CD8-positive, alpha-beta memory T cell (primary cell): ENCODE measurements around the gene DNM3. TPM values are rescaled to one million over a fixed set of nuclear protein-coding genes. Genes with fewer than 3 reads are reported as not detected.

Experiments
- CTCF ChIA-PET: fragments of 350-600 bp; sonication (Branson Sonifier 250); formaldehyde crosslinking; loops from one replicate; lab custom pipeline; 2021; ENCODE audit warnings: antibody characterized with exemption; lab: Charles Lee
- POLR2A ChIA-PET: fragments of 350-600 bp; sonication (Branson Sonifier 250); formaldehyde crosslinking; loops from one replicate; lab custom pipeline; 2021; ENCODE audit warnings: antibody characterized with exemption; lab: Charles Lee
- DNase-seq, 5 donors: peaks; one replicate each; pipeline versions ENCODE4 v3.0.0 to v3.0.0-alpha.2; 2020 to 2022; ENCODE audit warnings: mixed read lengths in 1 of 5
- H3K27ac ChIP-seq: one replicate; pipeline ENCODE4 v1.7.0; 2013; ENCODE audit warnings: low read depth, mild to moderate bottlenecking, low read length, moderate library complexity
- H3K27me3 ChIP-seq: 2 replicates; pipeline ENCODE4 v1.7.0; 2013; ENCODE audit warnings: low read length, mild to moderate bottlenecking; ENCODE audit not compliant: insufficient read depth, poor library complexity, severe bottlenecking
- H3K36me3 ChIP-seq: 2 replicates; pipeline ENCODE4 v1.7.0; 2013; ENCODE audit warnings: mild to moderate bottlenecking, low read length, moderate library complexity; ENCODE audit not compliant: insufficient read depth
- H3K4me1 ChIP-seq: 2 replicates; pipeline ENCODE4 v1.7.0; 2013; ENCODE audit warnings: mild to moderate bottlenecking, low read length, moderate library complexity; ENCODE audit not compliant: insufficient read depth
- H3K4me3 ChIP-seq: 2 replicates; pipeline ENCODE4 v1.7.0; 2013; ENCODE audit warnings: mild to moderate bottlenecking, low read length
- H3K9me3 ChIP-seq: 2 replicates; pipeline ENCODE4 v1.7.0; 2013; ENCODE audit warnings: mild to moderate bottlenecking, low read length
- H3K27ac Mint-ChIP-seq, 8 donors: one replicate each; pipeline ENCODE4 v1.8.0; 2020 to 2021; ENCODE audit warnings: mixed read lengths in 8 of 8, mild to moderate bottlenecking in 6 of 8, inconsistent platforms in 3 of 8, moderate library complexity in 3 of 8
- H3K27me3 Mint-ChIP-seq, 2 donors: one replicate each; pipeline ENCODE4 v1.8.0; 2020 to 2021; ENCODE audit warnings: mixed read lengths in 2 of 2, mild to moderate bottlenecking in 1 of 2, moderate library complexity in 1 of 2
- H3K36me3 Mint-ChIP-seq, 3 donors: one replicate each; pipeline ENCODE4 v1.8.0; 2020 to 2021; ENCODE audit warnings: mixed read lengths in 3 of 3, inconsistent platforms in 1 of 3, mild to moderate bottlenecking in 1 of 3
- H3K4me1 Mint-ChIP-seq, 3 donors: one replicate each; pipeline ENCODE4 v1.8.0; 2020 to 2021; ENCODE audit warnings: mixed read lengths in 3 of 3, inconsistent platforms in 1 of 3, mild to moderate bottlenecking in 1 of 3
- H3K4me3 Mint-ChIP-seq, 7 donors: one replicate each; pipeline ENCODE4 v1.8.0; 2020 to 2021; ENCODE audit warnings: mixed read lengths in 7 of 7, mild to moderate bottlenecking in 6 of 7, moderate library complexity in 4 of 7, inconsistent platforms in 2 of 7
- H3K9me3 Mint-ChIP-seq, 5 donors: one replicate each; pipeline ENCODE4 v1.8.0; 2020 to 2022; ENCODE audit warnings: mixed read lengths in 5 of 5, mild to moderate bottlenecking in 3 of 5, moderate library complexity in 2 of 5, inconsistent platforms in 1 of 5
- polyA plus RNA-seq: library from polyadenylated mRNA; unstranded; fragments of 300-500 nt; fragmentation: Illumina TruSeq; gene quantifications from one replicate; pipeline ENCODE4 v1.2.3, GENCODE V29; 2021
- total RNA-seq, 2 experiments: library from RNA; stranded (reverse); gene quantifications; one replicate each; pipeline ENCODE4 v1.2.3, GENCODE V29; 2021

DNM3 gene
- total and polyA plus RNA-seq, 3 experiments from 2014 or later: 0.29 to 0.64 (median 0.59) TPM

GRCh38 chr1:172120381-172120780 is 279.1 kb downstream of the DNM3 start:
- no peaks in the 10 kb centered on the region for H3K9me3 Mint-ChIP-seq
- no peaks in the 10 kb centered on the region for H3K27me3 Mint-ChIP-seq
- no peak overlapping the region for H3K27ac Mint-ChIP-seq
- H3K36me3 Mint-ChIP-seq: no peaks in the 10 kb centered on the region
- POLR2A ChIA-PET: no interaction called here
- peaks cover 25 to 31% (median 30%) of the 10 kb centered on the region in 3 donors for H3K4me1 Mint-ChIP-seq
- no peak overlapping the region for H3K27ac ChIP-seq
- H3K27me3 ChIP-seq: no peaks in the 10 kb centered on the region
- H3K4me3 Mint-ChIP-seq: no peak overlapping the region
- H3K36me3 ChIP-seq: no peaks in the 10 kb centered on the region
- no peak for DNase-seq
- peaks cover 17% of the 10 kb centered on the region for H3K4me1 ChIP-seq
- no peaks in the 10 kb centered on the region for H3K9me3 ChIP-seq
- CTCF ChIA-PET: no interaction called here
- H3K4me3 ChIP-seq: no peak overlapping the region

- ChIA-PET CTCF (no interaction called here), POLR2A (no interaction called here)
- no peak overlapping the region for H3K27ac ChIP-seq
- Mint-ChIP-seq H3K27me3 (peaks cover 0 to 1% of the 10 kb centered on the region in 2 donors), H3K27ac (peak overlapping the region in 1 of 8 donors; percentile 17), H3K36me3 (no peaks in the 10 kb centered on the region), H3K9me3 (no peaks in the 10 kb centered on the region), H3K4me1 (peaks cover 25 to 30% (median 29%) of the 10 kb centered on the region in 3 donors), H3K4me3 (no peak overlapping the region)
- no peaks in the 10 kb centered on the region for H3K27me3 ChIP-seq
- peaks cover 17% of the 10 kb centered on the region for H3K4me1 ChIP-seq
- DNase-seq: no peak
- no peaks in the 10 kb centered on the region for H3K9me3 ChIP-seq
- no peaks in the 10 kb centered on the region for H3K36me3 ChIP-seq
- no peak overlapping the region for H3K4me3 ChIP-seq
These were observed 279.9 kb downstream of the DNM3 start for GRCh38 chr1:172121081-172121717.

- CTCF ChIA-PET: no interaction called here
- Mint-ChIP-seq H3K9me3 (no peaks in the 10 kb centered on the region), H3K4me3 (no peak overlapping the region), H3K4me1 (peaks cover 20 to 23% (median 22%) of the 10 kb centered on the region in 3 donors), H3K27ac (no peak overlapping the region), H3K27me3 (peaks cover 0 to 1% of the 10 kb centered on the region in 2 donors), H3K36me3 (peaks cover 0 to 5% (median 2%) of the 10 kb centered on the region in 3 donors)
- Histone ChIP-seq H3K4me3 (no peak overlapping the region), H3K27ac (no peak overlapping the region), H3K9me3 (no peaks in the 10 kb centered on the region), H3K4me1 (peaks cover 13% of the 10 kb centered on the region), H3K27me3 (no peaks in the 10 kb centered on the region), H3K36me3 (no peaks in the 10 kb centered on the region)
- POLR2A ChIA-PET: no interaction called here
- DNase-seq: no peak
These were observed 281.1 kb downstream of the DNM3 start for GRCh38 chr1:172122381-172122780.

- H3K4me1 ChIP-seq: no peaks in the 10 kb centered on the region
- H3K36me3 Mint-ChIP-seq: peaks cover 0 to 9% (median 2%) of the 10 kb centered on the region in 3 donors
- H3K4me1 Mint-ChIP-seq: no peaks in the 10 kb centered on the region
- no peak overlapping the region for H3K4me3 Mint-ChIP-seq
- ChIA-PET POLR2A (no interaction called here), CTCF (interaction anchor here (1.1 kb wide), 1 partner anchor 123 kb away, joined by 5 read pairs; no protein-coding TSS in a partner anchor)
- H3K9me3 Mint-ChIP-seq: no peaks in the 10 kb centered on the region
- H3K27me3 ChIP-seq: no peaks in the 10 kb centered on the region
- no peaks in the 10 kb centered on the region for H3K9me3 ChIP-seq
- H3K36me3 ChIP-seq: no peaks in the 10 kb centered on the region
- H3K4me3 ChIP-seq: no peak overlapping the region
- peaks cover 0 to 1% of the 10 kb centered on the region in 2 donors for H3K27me3 Mint-ChIP-seq
- DNase-seq: no peak
- H3K27ac Mint-ChIP-seq: no peak overlapping the region
- H3K27ac ChIP-seq: no peak overlapping the region
These were observed 284.0 kb downstream of the DNM3 start for GRCh38 chr1:172125250-172125649.

GRCh38 chr1:172125812-172126430 is 284.6 kb downstream of the DNM3 start:
- H3K27me3 Mint-ChIP-seq: peaks cover 0 to 1% of the 10 kb centered on the region in 2 donors
- no peaks in the 10 kb centered on the region for H3K4me1 Mint-ChIP-seq
- Histone ChIP-seq H3K27me3 (no peaks in the 10 kb centered on the region), H3K4me3 (no peak overlapping the region), H3K27ac (no peak overlapping the region), H3K36me3 (no peaks in the 10 kb centered on the region), H3K9me3 (no peaks in the 10 kb centered on the region), H3K4me1 (no peaks in the 10 kb centered on the region)
- ChIA-PET POLR2A (no interaction called here), CTCF (interaction anchor here (1.1 to 1.4 kb wide), 2 partner anchors 123 to 278 kb away, joined by 3 to 5 read pairs; no protein-coding TSS in a partner anchor)
- peaks cover 0 to 9% (median 2%) of the 10 kb centered on the region in 3 donors for H3K36me3 Mint-ChIP-seq
- no peak overlapping the region for H3K27ac Mint-ChIP-seq
- no peak overlapping the region for H3K4me3 Mint-ChIP-seq
- DNase-seq: no peak
- no peaks in the 10 kb centered on the region for H3K9me3 Mint-ChIP-seq

- Histone ChIP-seq H3K4me1 (no peaks in the 10 kb centered on the region), H3K9me3 (no peaks in the 10 kb centered on the region), H3K4me3 (no peak overlapping the region), H3K27me3 (no peaks in the 10 kb centered on the region), H3K36me3 (no peaks in the 10 kb centered on the region), H3K27ac (no peak overlapping the region)
- POLR2A ChIA-PET: no interaction called here
- peaks cover 5 to 13% (median 12%) of the 10 kb centered on the region in 3 donors for H3K4me1 Mint-ChIP-seq
- CTCF ChIA-PET: interaction anchor here (1.3 to 1.5 kb wide), 2 partner anchors 9 to 265 kb away, joined by 3 to 5 read pairs; no protein-coding TSS in a partner anchor
- no peaks in the 10 kb centered on the region for H3K27me3 Mint-ChIP-seq
- no peak overlapping the region for H3K27ac Mint-ChIP-seq
- peaks cover 0 to 4% (median 0%) of the 10 kb centered on the region in 3 donors for H3K36me3 Mint-ChIP-seq
- H3K9me3 Mint-ChIP-seq: no peaks in the 10 kb centered on the region
- no peak overlapping the region for H3K4me3 Mint-ChIP-seq
- DNase-seq: no peak
These were observed 291.5 kb downstream of the DNM3 start for GRCh38 chr1:172132836-172133235.

GRCh38 chr1:172134087-172134731 is 292.9 kb downstream of the DNM3 start:
- Mint-ChIP-seq H3K4me3 (no peak overlapping the region), H3K27ac (no peak overlapping the region), H3K9me3 (no peaks in the 10 kb centered on the region), H3K36me3 (peaks cover 0 to 3% (median 0%) of the 10 kb centered on the region in 3 donors), H3K4me1 (peaks cover 5 to 13% (median 12%) of the 10 kb centered on the region in 3 donors), H3K27me3 (no peaks in the 10 kb centered on the region)
- DNase-seq: no peak
- no peak overlapping the region for H3K27ac ChIP-seq
- no peaks in the 10 kb centered on the region for H3K27me3 ChIP-seq
- no peaks in the 10 kb centered on the region for H3K9me3 ChIP-seq
- H3K4me3 ChIP-seq: no peak overlapping the region
- no peaks in the 10 kb centered on the region for H3K36me3 ChIP-seq
- H3K4me1 ChIP-seq: no peaks in the 10 kb centered on the region
- POLR2A ChIA-PET: no interaction called here
- CTCF ChIA-PET: interaction anchor here (0.7 to 1.3 kb wide), 5 partner anchors 10 to 309 kb away, joined by 3 read pairs; no protein-coding TSS in a partner anchor
